ENCODE measurements around the gene CD24. TPM values are rescaled to one million over a fixed set of nuclear protein-coding genes. Genes with fewer than 3 reads are reported as not detected.

Gene CD24
- total and polyA plus RNA-seq, 2 of the 8 experiments (the other 6 are each of a cell fraction or from before 2014, with no cell fraction given), result 2,134 to 2,327 TPM

GRCh38 chr6:106972500-106972899 lies 2.0 kb downstream of the CD24 start (continued):
- TF ChIP-seq FOSL1 (IDR thresholded peaks at IDR 0.05; ENCODE audit: insufficient read depth, low read depth, low read length), result no peak
- TF ChIP-seq SRF (IDR thresholded peaks at IDR 0.05; ENCODE audit: low read depth, low read length), result no peak
- TF ChIP-seq BCL11A (IDR thresholded peaks at IDR 0.05; ENCODE audit: low read depth in 2 of 2, low read length in 2 of 2), result no peak

All from H1 (cell line).